ENCODE measurements around the gene RBCK1.

The RBCK1 gene

GRCh38 chr20:399182-399707 lies 8.9 kb upstream of the RBCK1 start:
- H4K20me1 ChIP-seq (ENCODE audit: insufficient read depth, low read length, poor library complexity, severe bottlenecking), result no peaks in the 10 kb centered on the region
- no peak overlapping the region for H3K4me2 ChIP-seq (ENCODE audit: low read depth, low read length, poor library complexity, severe bottlenecking)
- H3F3A ChIP-seq (ENCODE audit: low read depth), result no peaks in the 10 kb centered on the region
- H3K4me1 ChIP-seq (ENCODE audit: insufficient read depth, low read length, poor library complexity, severe bottlenecking), result peaks cover 29% of the 10 kb centered on the region
- no peaks in the 10 kb centered on the region for H3K9me2 ChIP-seq (replicated peaks; ENCODE audit: low read depth, low read length)
- no peaks in the 10 kb centered on the region for H3K9me3 ChIP-seq (ENCODE audit: insufficient read depth, low read depth, low read length)
- H3K4me3 ChIP-seq (ENCODE audit: low read length, poor library complexity, severe bottlenecking), result no peak overlapping the region
- no peak overlapping the region for H3K9ac ChIP-seq (ENCODE audit: low read depth, low read length, poor library complexity, severe bottlenecking)
- H3K27me3 ChIP-seq (ENCODE audit: insufficient read depth, low read length, poor library complexity, severe bottlenecking), result no peaks in the 10 kb centered on the region
- TF ChIP-seq, protein P1, sequence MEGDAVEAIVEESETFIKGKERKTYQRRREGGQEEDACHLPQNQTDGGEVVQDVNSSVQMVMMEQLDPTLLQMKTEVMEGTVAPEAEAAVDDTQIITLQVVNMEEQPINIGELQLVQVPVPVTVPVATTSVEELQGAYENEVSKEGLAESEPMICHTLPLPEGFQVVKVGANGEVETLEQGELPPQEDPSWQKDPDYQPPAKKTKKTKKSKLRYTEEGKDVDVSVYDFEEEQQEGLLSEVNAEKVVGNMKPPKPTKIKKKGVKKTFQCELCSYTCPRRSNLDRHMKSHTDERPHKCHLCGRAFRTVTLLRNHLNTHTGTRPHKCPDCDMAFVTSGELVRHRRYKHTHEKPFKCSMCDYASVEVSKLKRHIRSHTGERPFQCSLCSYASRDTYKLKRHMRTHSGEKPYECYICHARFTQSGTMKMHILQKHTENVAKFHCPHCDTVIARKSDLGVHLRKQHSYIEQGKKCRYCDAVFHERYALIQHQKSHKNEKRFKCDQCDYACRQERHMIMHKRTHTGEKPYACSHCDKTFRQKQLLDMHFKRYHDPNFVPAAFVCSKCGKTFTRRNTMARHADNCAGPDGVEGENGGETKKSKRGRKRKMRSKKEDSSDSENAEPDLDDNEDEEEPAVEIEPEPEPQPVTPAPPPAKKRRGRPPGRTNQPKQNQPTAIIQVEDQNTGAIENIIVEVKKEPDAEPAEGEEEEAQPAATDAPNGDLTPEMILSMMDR (conservative IDR thresholded peaks at IDR 0.05; ENCODE audit: low read length), result no peak
- H3K79me2 ChIP-seq (ENCODE audit: insufficient read depth, low read length), result no peaks in the 10 kb centered on the region
- H3K36me3 ChIP-seq (ENCODE audit: insufficient read depth, low read length), result peaks cover 37% of the 10 kb centered on the region; the same call in 1 of the 2 replicates
- H2AFZ ChIP-seq (ENCODE audit: low read length), result no peak overlapping the region

DNA sequence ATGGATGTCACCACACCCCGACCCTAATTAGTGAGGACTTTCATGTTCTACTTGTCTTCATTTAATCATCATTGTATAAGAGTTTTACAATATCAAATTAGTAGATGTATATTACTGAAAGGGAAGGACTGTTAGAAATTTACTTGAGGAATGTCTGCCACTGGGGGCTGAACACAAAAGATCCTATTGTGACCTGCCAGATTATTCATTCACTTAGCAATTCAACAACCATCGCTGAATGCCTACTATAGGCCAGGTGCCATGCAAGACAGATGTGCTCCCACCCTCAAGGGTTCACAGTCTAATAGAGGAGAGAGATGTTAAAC lies 8.0 kb upstream of the RBCK1 start:
- Histone ChIP-seq H3K4me2 (ENCODE audit: low read depth, low read length, poor library complexity, severe bottlenecking) (peak overlapping the region; percentile 21), H3K9ac (ENCODE audit: low read depth, low read length, poor library complexity, severe bottlenecking) (no peak overlapping the region), H3K4me1 (ENCODE audit: insufficient read depth, low read length, poor library complexity, severe bottlenecking) (peaks cover 29% of the 10 kb centered on the region), H3K36me3 (ENCODE audit: insufficient read depth, low read length) (peaks cover 29% of the 10 kb centered on the region; the same call in 1 of the 2 replicates), H3K79me2 (ENCODE audit: insufficient read depth, low read length) (no peaks in the 10 kb centered on the region), H3K4me3 (ENCODE audit: low read length, poor library complexity, severe bottlenecking) (no peak overlapping the region), H3K27me3 (ENCODE audit: insufficient read depth, low read length, poor library complexity, severe bottlenecking) (no peaks in the 10 kb centered on the region), H4K20me1 (ENCODE audit: insufficient read depth, low read length, poor library complexity, severe bottlenecking) (no peaks in the 10 kb centered on the region), H3F3A (ENCODE audit: low read depth) (no peaks in the 10 kb centered on the region), H2AFZ (ENCODE audit: low read length) (no peak overlapping the region; the same call in 1 of the 2 replicates), H3K9me3 (ENCODE audit: insufficient read depth, low read depth, low read length) (no peaks in the 10 kb centered on the region), H3K9me2 (replicated peaks; ENCODE audit: low read depth, low read length) (no peaks in the 10 kb centered on the region)
- TF ChIP-seq, protein P1 (conservative IDR thresholded peaks at IDR 0.05; ENCODE audit: low read length), result no peak
- no peak for TF ChIP-seq EZH2phosphoT487 (IDR thresholded peaks at IDR 0.05; ENCODE audit: borderline replicate concordance)

DNA sequence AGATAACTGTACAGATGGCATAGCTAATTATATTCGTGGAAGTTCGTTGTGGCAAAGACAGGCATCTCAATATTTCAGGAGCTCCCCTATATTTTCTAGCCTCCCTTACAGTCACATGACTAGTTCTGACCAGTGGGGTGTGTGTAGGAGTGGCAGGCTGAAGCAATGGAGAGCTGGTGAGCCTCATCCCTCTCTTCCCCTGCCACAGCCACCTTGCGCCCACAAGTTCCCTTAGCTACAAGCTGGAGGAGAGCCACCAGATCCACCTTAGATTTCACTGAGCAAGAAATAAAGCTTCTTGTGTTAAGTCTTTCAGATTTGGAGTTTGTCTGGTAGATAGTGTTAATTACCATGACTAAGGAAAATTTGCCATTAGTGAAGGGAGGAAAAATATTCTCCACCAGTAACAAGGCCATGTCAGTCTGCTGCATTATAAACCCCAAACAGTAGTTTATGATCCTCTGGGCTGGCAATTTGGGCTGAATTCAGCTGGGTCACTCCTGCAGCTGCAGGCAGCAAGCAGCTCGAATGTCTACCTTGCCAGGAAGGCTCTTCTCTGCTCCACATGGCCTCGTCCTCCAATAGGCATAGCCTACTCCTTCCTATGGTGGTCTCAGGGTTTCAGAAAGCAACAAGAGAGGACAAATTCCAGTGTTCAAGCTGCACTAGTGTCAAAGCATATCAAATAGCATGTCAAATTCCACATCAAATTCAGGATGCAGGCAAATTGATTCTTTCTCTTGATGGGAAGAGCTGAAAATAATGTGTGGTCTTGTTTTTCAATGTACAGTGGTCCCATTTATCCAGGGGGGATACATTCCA lies 7.4 kb upstream of the RBCK1 start:
- no peak for TF ChIP-seq EZH2phosphoT487 (IDR thresholded peaks at IDR 0.05; ENCODE audit: borderline replicate concordance)
- TF ChIP-seq, protein P1 (conservative IDR thresholded peaks at IDR 0.05; ENCODE audit: low read length), result no peak
- Histone ChIP-seq H3K4me3 (ENCODE audit: low read length, poor library complexity, severe bottlenecking) (no peak overlapping the region), H3K4me2 (ENCODE audit: low read depth, low read length, poor library complexity, severe bottlenecking) (peak overlapping the region; percentile 21), H3K9me2 (replicated peaks; ENCODE audit: low read depth, low read length) (no peaks in the 10 kb centered on the region), H3K4me1 (ENCODE audit: insufficient read depth, low read length, poor library complexity, severe bottlenecking) (peaks cover 29% of the 10 kb centered on the region), H3F3A (ENCODE audit: low read depth) (no peaks in the 10 kb centered on the region), H3K9ac (ENCODE audit: low read depth, low read length, poor library complexity, severe bottlenecking) (peak overlapping the region; percentile 19), H4K20me1 (ENCODE audit: insufficient read depth, low read length, poor library complexity, severe bottlenecking) (no peaks in the 10 kb centered on the region), H2AFZ (ENCODE audit: low read length) (peak overlapping the region; percentile 41), H3K36me3 (ENCODE audit: insufficient read depth, low read length) (peaks cover 23% of the 10 kb centered on the region; the same call in 1 of the 2 replicates), H3K9me3 (ENCODE audit: insufficient read depth, low read depth, low read length) (no peaks in the 10 kb centered on the region), H3K79me2 (ENCODE audit: insufficient read depth, low read length) (no peaks in the 10 kb centered on the region), H3K27me3 (ENCODE audit: insufficient read depth, low read length, poor library complexity, severe bottlenecking) (no peaks in the 10 kb centered on the region)
